ENCODE data around the gene NAT16.

The NAT16 gene

DNA sequence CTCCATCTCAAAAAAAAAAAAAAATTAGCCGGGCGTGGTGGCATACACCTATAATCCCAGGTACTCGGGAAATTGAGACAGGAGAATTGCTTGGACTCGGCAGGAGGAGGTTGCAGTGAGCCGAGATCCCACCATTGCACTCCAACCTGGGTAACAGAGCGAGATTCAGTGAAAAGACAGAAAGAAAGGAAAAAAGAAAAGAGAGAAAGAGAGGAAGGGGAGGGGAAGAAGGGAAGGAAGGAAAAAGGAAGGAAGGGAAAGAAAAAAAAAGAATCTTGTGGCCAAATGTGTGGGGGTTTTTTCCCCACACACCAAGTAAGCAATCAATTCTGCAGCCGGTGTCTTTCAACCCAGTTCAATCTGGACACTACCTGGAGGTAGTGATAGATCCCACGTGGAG is 9.0 kb upstream of the NAT16 start:
- H3K27ac ChIP-seq: no peak overlapping the region
- TF ChIP-seq, protein P1, sequence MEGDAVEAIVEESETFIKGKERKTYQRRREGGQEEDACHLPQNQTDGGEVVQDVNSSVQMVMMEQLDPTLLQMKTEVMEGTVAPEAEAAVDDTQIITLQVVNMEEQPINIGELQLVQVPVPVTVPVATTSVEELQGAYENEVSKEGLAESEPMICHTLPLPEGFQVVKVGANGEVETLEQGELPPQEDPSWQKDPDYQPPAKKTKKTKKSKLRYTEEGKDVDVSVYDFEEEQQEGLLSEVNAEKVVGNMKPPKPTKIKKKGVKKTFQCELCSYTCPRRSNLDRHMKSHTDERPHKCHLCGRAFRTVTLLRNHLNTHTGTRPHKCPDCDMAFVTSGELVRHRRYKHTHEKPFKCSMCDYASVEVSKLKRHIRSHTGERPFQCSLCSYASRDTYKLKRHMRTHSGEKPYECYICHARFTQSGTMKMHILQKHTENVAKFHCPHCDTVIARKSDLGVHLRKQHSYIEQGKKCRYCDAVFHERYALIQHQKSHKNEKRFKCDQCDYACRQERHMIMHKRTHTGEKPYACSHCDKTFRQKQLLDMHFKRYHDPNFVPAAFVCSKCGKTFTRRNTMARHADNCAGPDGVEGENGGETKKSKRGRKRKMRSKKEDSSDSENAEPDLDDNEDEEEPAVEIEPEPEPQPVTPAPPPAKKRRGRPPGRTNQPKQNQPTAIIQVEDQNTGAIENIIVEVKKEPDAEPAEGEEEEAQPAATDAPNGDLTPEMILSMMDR (IDR thresholded peaks at IDR 0.05): no peak
- TF ChIP-seq ZFX (IDR thresholded peaks at IDR 0.05; ENCODE audit: borderline replicate concordance): no peak

DNA sequence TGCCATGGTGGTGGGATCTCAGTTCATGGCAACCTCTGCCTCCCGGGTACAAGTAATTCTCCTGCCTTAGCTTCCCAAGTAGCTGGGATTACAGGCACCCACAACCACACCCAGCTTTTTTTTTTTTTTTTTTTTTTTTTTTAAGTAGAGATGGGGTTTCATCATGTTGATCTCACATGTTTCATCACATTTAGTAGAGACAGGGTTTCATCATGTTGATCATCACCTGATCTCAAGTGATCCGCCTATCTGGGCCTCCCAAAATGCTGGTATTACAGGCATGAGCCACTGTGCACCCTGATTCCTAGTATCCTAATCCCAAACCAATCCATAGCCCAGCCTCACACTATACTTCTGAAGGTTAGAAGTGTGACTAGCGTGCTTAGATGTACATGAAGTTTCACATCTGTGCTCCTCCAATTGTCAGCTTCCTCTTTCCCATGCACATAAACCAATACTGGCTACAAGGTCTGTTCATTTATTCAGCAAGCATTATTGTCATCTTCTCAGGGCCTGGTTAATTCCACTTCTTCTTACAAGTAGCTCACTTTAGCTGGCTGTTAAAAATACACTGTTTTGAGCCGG is 6.8 kb upstream of the NAT16 start:
- H3K27ac ChIP-seq: no peak overlapping the region
- no peak for TF ChIP-seq ZFX (IDR thresholded peaks at IDR 0.05; ENCODE audit: borderline replicate concordance)
- TF ChIP-seq, protein P1 (IDR thresholded peaks at IDR 0.05): no peak

DNA sequence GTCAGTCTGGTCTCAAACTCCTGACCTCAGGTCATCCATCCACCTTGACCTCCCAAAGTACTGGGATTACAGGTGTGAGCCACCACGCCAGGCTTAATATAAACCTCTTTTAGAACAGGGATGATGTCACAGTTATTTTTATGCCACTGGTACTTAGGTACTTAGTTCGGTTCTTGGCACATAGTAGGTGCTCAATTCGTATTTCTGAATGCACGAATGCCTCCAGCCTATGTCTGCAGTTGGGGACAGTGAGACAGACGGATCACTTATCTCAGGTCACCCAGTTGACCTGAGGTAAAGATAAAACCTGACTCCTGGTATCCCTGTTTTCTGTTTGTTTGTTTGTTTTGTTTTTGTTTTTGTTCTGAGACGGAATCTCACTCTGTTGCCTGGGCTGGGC is 6.1 kb upstream of the NAT16 start:
- TF ChIP-seq, protein P1 (IDR thresholded peaks at IDR 0.05): no peak
- TF ChIP-seq ZFX (IDR thresholded peaks at IDR 0.05; ENCODE audit: borderline replicate concordance): no peak
- H3K27ac ChIP-seq: no peak overlapping the region

- H3K27ac ChIP-seq: no peak overlapping the region
- no peak for TF ChIP-seq ZFX (IDR thresholded peaks at IDR 0.05; ENCODE audit: borderline replicate concordance)
- TF ChIP-seq, protein P1 (IDR thresholded peaks at IDR 0.05): no peak
Observed at GRCh38 chr7:101185258-101185839, 5.3 kb upstream of the NAT16 start.

- TF ChIP-seq, protein P1 (IDR thresholded peaks at IDR 0.05): no peak
- TF ChIP-seq ZFX (IDR thresholded peaks at IDR 0.05; ENCODE audit: borderline replicate concordance): no peak
- H3K27ac ChIP-seq: no peak overlapping the region
Observed at GRCh38 chr7:101179713-101180112, 380 bp downstream of the NAT16 start.

DNA sequence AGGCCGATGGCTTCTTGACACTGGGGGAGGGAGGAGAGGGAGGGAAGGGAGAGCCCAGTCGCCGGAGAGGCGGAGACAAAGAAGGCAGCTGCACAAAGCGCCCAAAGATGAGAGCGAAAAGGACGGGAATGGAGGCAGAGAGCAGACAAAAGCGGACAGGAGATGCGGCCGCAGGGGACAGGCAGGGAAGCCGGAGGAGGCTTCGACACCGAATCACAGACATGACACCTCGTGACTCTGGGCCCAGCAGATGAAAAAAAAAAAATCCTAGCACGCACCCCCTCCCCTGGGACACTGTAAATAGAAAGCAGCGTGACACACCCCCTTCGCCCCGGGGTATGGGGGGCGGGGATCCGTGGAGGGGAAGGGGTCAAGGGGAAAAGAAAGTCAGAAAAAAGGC is 976 bp downstream of the NAT16 start:
- no peak overlapping the region for H3K27ac ChIP-seq
- no peak for TF ChIP-seq ZFX (IDR thresholded peaks at IDR 0.05; ENCODE audit: borderline replicate concordance)
- TF ChIP-seq, protein P1 (IDR thresholded peaks at IDR 0.05): no peak

DNA sequence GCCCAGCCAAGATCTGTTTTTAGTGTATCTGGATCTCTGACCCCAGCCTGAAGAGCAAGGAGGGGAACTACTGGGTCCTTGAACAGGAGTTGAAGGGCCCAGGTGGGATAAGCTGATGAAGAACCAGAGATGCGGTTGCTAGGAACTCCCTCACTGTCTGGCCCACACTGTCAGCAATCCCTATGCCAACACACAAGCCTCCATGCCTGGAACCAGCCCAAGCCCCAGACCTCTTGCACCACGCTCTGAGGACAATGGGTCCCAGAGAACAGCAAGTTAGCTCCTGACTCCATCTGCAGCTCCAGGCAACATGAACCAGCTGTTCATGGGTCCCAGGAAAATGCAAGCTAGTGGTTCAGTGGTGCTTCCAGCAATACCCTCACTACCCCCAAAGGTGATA is 2.4 kb downstream of the NAT16 start:
- TF ChIP-seq, protein P1 (IDR thresholded peaks at IDR 0.05): no peak
- TF ChIP-seq ZFX (IDR thresholded peaks at IDR 0.05; ENCODE audit: borderline replicate concordance): no peak
- H3K27ac ChIP-seq: no peak overlapping the region

Data from 22Rv1 (cell line).